HG02571 (cell line): ENCODE measurements around the gene SIGLEC9.

Source experiments
- ATAC-seq: cut with Tn5 transposase; IDR thresholded peaks from one replicate; pipeline ENCODE4 v1.9.1; 2021; ENCODE audit warnings: mild to moderate bottlenecking, moderate library complexity; ENCODE audit not compliant: unreplicated experiment

The SIGLEC9 gene

GRCh38 chr19:51096473-51097165 is 28.1 kb upstream of the SIGLEC9 start:
- no peak for ATAC-seq

DNA sequence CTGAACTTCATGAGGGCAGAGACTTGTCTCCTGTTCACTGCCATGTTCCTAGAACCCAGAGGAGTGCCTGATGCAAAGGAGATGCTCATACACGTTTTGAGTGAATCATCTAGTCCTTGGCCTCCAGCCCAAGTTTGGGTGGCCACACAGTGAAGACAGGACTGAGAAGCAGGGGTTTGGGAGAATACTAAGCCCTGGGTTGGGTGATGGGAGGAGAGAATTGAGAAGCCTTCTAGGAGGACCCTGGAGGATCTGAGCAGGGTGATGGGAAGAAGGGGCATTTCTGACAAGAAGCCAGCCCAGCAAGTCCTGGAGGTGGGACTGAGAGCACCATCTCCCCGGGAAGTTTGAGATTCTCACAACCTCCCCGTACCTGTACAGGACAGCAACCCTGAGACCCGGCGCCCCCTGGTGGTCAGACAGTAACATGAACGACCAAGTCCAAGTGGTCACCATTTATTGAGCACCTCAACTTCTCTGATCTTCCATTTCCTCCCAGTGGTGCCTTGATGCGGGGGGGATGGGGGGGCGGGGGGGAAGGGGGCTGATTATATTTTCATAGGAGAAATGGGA is 27.5 kb upstream of the SIGLEC9 start:
- no peak for ATAC-seq

- ATAC-seq, result no peak
Observed at GRCh38 chr19:51097796-51098195, 26.9 kb upstream of the SIGLEC9 start.

- no peak for ATAC-seq
Observed at GRCh38 chr19:51098365-51099046, 26.2 kb upstream of the SIGLEC9 start.

- ATAC-seq, result no peak
Observed at GRCh38 chr19:51099047-51099382, 25.7 kb upstream of the SIGLEC9 start.

DNA sequence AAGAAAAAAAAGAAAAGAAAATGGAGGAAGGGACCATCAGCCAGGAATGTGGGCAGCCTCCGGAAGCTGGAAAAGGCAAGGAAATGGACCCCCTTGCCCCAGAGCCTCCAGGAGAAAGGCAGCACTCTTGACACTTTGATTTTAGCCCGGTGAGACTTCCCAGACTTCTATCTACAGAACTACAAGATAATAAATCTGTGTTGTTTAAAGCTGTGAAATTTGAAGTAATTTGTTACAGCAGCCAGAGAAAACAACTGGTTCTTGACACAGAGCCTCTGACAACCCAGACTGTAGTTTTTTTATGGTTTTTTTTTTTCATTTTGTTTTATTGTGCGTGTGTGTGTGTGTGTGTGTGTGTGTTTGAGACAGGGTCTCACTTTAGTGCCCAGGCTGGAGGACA is 24.1 kb upstream of the SIGLEC9 start:
- no peak for ATAC-seq

- no peak for ATAC-seq
Observed at GRCh38 chr19:51101171-51101865, 23.4 kb upstream of the SIGLEC9 start.

- no peak for ATAC-seq
Observed at GRCh38 chr19:51102991-51103390, 21.7 kb upstream of the SIGLEC9 start.

DNA sequence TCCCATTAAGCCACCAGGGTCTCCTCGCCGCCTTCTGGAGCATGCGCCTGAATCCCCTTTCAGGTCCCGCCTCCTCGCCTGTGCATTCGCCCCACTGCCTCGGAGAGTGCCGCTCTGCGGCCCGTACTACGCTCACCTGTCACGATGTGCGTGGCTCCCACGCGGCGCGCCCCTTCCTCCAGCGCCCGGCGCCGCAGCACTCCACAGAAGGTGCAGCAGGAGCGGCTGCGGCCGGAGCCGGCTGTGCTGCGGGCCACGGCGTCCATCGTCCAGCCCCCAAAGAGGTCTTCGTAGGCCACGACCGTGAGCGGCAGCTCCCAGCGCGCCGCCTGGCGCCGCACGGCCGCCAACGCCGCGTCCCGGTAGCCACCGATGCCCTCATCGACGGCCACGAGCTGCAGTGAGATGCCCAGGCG is 20.8 kb upstream of the SIGLEC9 start:
- no peak for ATAC-seq

DNA sequence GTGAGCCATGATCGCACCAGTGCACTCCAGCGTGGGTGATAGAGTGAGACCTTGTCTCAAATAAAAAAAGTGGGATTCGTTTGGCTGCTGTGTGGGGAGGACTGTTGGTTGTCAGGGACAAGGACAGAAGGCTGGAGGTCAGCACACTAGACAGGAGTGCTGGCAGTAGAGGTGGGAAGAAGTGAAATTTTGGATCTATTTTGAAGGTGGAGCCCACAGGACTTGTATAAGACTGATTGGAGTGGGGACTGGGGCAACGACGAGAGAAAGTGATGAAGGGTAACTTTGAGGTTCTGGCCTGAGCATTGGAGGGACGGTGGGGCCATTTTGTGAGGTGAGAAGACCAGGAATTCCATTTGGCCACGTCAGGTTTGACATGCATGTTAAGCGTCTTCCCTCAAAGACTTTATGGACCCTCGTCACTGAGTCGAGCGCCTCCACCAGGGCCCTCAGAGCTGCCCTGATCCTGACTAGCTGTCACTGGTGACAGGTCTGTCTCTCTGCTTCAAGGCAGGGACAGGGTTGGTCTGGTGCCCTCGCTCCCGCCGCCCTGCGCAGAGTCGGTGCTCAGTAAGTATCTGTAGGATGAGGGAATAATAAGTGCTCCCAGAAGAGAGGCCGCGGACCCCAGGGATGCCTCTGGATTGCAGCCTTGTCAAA is 17.2 kb upstream of the SIGLEC9 start:
- ATAC-seq, result no peak

DNA sequence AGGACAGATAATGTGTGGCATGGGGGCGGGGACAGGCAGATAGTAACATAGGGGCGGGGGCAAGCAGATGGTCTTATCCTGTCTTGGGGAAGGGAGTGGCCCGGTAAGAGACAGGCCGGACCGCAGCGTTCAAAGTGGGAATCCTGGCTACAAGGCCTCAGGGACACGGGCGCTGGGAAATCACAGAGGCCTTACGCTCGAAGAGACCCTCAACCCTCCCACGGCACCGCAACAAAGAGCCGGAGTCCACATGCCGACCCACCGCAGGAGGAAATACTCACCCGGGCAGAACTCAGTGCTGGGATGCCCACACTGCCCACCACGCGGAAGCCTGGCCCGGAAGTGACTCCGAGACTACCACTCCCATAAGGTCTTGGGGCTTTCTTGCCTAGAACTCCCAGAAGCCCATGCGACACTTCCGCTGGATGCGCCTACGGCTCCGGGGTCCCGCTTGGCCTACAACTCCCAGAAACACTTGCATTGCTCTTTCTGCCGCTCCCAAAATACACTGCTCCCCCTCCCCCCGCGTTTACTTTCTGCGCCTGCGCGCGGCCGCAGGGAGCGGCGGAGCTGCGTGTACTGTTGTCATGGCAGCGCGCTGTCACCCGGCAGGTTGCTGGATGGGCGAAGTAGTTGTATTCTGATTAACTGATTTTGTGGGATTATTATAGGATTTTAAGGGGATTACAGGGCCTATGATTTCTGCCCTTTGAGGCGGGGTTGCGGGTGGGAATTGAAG is 16.5 kb upstream of the SIGLEC9 start, which contains the start of gene CTU1:
Gene CTU1, minus strand, starts transcription at position 344 of the 739 bp plus-strand sequence. CDS start 3,840 bp downstream, outside the sequence.
- peak; percentile 93 for ATAC-seq

DNA sequence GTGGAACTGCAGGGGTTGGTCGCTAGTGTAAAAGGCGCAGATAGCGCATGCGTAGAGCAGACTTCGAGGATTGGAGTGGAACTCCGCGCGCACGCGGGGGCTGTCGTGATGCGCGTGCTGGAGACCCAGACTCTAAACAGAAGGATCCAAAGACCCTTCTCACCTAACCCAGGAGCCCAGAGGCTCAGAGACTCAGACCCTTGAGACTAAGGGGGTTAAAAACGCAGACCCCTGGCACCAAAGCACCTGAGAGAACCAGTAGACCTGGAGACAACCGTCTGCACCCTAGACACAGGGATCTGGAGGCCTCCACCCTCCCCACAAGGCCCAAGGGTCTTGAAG is 15.9 kb upstream of the SIGLEC9 start:
- peak; percentile 28 for ATAC-seq

GRCh38 chr19:51110666-51110971 is 14.1 kb upstream of the SIGLEC9 start:
- no peak for ATAC-seq

- no peak for ATAC-seq
Observed at GRCh38 chr19:51111606-51112005, 13.1 kb upstream of the SIGLEC9 start.

GRCh38 chr19:51114087-51114729 is 10.5 kb upstream of the SIGLEC9 start:
- no peak for ATAC-seq

GRCh38 chr19:51116736-51117286 is 7.9 kb upstream of the SIGLEC9 start:
- no peak for ATAC-seq

DNA sequence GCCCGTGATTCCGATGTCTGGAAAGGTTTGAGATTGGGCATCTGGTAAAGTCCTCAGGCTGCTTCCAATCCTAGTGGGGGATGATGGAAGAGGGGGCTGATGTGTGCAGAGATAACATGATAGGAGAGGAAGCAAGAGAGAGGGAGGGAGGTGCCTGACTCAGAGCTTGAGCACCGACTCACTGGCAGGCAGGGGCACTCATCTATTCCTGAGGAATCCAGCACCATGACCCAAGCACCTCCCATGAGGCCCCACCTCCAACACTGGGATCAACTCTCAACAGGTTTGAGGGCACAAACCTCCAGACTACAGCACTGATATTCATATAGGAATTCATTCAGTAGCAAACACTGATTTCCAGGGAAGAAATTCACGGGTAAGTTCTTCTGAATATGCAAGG is 5.6 kb upstream of the SIGLEC9 start:
- ATAC-seq, result no peak

DNA sequence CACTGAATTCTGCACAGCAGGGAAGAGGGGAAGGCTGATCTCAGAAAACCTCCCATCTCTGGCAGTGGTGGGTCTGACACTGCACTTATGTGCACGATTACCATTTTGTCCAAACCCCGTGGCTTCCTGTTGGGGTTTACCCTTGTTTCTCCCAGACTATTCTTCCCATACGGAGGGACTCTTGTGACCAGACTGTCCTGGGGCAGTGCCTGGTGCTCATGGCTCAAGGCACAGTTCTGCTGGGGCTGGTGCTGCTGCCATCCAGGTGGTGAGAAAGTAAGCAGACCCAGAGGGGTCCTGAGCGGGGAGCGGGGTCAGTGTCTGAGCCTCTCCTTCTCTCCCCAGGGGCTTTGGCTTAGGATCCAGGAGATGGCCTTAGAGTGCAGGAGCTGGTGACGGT is 5.1 kb upstream of the SIGLEC9 start:
- ATAC-seq, result no peak

GRCh38 chr19:51120160-51120559 is 4.5 kb upstream of the SIGLEC9 start:
- ATAC-seq, result no peak

DNA sequence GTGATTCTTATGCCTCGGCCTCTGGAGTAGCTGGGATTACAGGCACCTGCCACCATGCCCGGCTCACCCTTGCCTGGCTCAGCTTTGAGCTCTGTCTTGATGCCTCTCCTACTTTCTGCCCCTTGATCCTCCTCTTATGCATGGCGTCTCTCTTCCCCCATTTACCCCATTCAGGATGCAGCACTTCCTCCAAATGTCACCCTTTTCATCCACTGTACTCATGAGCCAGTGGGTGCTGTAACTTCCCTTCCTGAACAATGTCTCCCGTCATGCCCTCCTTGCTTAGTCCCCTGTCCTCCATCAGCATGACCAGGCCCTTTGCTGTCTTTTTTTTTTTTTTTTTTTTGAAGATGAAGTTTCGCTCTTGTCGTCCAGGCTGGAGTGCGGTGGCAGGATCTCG is 3.4 kb upstream of the SIGLEC9 start:
- no peak for ATAC-seq
